HG03558 (cell line): ENCODE results near the gene FEM1B.
A peak's percentile ranks its signal among the peaks of the same experiment; 100 is the strongest.

Experiments
- ATAC-seq: cut with Tn5 transposase; IDR thresholded peaks from one replicate; pipeline ENCODE4 v1.9.1; 2021; ENCODE audit warnings: moderate number of reproducible peaks; ENCODE audit not compliant: unreplicated experiment; ENCODE audit errors: extremely low read depth

FEM1B gene

DNA sequence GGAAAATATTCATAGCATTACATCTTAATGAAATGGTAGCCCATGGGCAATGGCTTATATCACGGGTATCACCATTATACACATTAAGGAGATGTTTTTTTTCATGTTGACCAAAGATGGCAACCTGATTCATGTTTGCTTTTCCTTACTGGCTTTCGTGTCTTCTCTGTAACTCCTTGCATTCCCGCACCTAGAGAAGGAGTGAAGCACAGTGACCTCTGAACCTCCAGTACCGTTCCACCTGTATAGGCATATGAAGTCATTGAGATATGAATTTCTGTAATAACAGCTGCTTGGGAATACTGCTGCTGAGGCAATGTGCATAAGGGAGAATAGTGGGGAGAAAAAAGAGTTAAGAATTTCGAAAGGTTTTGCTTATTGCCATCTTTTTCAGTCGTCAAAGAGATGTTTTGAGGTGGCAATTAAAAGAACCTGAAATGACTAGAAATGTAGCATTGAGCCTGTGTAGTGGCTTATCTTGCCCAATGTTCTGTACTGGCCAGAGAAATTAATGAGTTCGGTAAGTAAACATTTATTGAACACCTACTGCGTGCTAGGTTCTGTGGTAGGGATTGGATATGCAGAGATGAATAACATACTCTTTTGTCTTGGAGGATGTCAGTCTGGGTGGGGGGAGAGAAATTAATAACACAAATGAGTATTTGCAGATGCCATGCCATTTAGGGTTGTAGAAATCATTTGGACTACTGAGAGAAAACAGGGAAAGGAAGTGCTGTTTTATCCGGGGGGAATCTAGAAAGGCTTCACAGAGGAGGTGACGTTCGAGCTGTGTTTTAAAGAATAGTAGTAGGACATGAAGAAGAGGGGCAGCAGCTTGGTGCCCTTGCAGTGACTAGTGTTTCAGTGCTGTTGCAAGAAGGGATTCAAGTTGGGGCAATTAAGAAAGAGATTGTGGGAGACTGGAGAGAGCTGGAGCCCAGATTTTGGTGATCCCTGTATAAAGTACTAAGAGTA lies 2.5 kb downstream of the FEM1B start:
- no peak for ATAC-seq

DNA sequence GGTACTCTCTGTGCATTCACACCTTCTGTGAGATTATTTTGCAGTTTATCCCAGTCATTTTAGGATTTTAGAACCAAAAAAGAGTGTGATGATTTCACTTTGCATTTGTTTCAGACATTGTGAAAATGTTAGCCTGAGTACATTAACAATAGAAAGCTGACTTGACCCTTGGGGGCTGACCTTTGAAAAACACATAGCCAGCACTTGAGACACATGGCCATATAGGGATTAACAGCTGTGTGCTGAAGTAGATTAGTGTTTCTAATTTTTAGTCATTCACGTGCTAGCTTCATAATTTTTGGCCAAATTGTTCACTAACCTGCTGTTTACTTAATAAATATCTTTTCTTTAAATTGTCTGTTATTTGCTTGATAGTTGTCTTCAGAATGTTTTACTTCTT lies 3.5 kb downstream of the FEM1B start:
- ATAC-seq, result no peak

GRCh38 chr15:68283401-68283800 lies 5.9 kb downstream of the FEM1B start:
- ATAC-seq, result no peak

GRCh38 chr15:68284616-68285258 lies 7.2 kb downstream of the FEM1B start:
- no peak for ATAC-seq

DNA sequence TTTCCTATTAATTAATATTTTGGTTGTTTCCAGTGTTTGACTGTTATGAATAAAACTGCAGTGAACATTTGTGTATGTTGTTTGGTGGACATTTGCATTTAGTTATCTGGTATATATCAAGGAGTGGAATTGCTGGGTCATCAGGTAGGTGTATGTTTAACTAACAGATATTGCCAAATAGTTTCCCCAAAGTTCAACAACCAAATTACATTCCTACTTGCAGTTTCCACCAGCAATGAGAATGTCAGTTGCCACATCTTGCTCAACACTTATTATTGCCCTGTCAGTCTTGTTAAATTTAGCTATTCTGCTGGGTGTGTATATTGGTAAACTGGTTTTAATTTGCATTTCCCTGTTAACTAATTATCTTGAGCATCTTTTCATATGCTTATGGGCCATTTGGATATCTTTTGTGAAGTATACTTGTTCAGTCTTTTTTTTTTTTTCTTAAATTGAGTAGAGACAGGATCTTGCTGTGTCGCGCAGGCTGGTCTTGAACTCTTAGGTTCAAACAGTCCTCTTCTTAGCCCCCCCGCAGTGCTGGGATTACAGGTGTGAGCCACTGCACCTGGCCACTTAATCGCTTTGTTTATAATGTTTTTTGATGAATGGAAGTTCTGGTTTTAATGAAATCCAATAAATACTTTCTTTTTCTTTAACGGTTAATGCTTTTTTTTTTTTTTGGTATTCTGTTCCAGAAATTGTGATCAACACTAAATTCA lies 7.9 kb downstream of the FEM1B start:
- no peak for ATAC-seq

DNA sequence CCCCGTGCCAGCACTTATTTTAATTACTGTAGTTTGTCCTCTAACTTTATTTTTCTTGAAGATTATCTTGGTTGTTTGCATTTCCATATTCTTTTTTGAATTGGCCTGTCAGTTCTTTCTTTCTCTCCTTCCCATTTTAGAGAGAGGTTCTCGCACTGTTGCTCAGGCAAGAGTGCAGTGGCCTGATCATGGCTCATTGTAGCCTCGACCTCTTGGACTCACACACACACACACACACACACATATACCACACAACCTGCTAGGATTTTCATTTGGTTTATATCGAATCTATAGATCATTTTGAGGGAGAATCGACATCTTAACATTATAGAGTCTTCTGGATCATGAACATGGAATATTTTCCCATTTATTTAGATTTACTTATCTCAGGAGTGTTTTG lies 8.7 kb downstream of the FEM1B start:
- ATAC-seq, result no peak

GRCh38 chr15:68289057-68289456 lies 11.5 kb downstream of the FEM1B start:
- ATAC-seq, result no peak

GRCh38 chr15:68289621-68290352 lies 12.2 kb downstream of the FEM1B start:
- no peak for ATAC-seq

- ATAC-seq, result no peak
Observed at GRCh38 chr15:68290715-68291114, 13.2 kb downstream of the FEM1B start.

DNA sequence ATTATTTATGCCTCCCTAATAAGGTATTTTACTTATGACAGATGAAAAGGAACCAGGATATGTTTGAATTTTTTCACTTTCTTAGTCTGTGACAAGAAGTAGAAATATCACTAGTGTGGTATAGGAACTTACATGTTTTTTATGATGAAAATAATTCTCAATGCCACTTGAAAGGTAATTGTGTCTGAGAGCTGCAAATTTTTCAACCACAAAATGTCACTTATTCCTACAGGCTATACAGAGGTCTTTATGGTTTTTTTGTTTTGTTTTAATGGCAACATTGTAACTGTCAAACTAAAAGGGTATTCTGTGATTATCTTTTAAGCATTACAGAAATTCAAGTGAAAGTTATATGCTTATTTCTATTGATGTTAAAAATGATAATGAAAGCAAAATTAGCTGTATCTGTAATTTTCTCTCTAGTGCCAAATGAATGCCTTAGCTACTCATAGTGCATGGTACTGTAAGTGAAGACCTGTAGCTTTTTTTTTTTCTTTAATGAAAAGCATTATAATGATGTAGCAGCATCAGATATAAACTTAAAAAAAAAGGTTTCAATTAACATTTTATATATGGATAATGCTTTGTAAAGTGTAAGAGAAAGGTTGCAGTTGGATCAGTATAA lies 14.7 kb downstream of the FEM1B start:
- ATAC-seq, result no peak

DNA sequence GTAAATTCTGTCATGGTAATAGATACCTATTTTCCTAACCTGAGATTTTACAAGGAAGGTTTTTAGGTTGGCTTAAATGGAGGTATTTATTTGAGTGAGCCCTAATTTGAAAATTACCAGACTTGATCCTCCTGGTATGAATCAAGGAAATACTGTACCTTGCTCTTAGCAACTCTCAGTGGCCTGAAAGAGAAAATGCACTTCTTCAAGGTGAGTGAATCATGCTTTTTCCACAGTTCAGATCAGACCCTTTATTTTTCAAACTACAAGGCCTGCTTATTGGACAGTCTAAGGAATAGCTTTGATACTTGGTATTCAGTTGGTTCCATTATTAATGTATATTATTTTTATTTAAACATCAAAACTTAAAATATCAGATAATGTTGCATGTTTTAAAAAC lies 15.4 kb downstream of the FEM1B start:
- ATAC-seq, result no peak

DNA sequence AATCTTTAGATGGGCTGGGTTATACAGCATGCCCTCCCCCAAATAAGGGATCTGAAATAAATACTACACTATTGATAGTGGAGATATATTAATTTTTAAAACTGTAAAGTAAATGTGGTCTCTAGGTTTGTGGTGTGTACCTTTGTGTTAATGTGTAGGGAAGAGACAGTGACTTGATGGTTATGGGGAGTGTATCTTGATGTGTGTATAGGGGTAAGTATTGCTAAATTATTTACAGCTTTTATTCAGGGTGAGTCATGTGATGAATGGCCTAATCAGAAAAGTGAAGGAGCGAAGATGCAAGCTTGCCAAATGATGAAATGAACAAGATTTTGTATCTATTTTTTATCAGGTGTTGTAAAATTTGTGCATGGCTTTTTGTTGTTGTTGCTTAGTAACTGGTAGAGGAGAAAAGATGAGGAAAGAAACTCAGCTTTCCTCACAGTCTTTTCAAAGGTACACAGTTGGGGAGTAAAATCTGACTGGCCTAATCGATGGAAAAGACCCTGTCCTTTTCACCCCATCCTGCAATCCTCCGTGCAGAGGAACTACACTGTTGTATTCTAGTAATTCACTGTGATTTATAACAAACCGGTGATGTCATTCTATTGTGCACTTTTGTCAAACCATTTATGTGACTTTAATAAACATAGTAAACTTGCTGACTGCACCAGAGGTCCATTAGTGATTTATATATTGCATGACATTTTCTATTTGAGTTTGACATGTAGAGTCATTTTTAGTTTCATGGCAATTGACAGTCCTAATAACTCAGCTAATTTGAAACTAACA lies 17.7 kb downstream of the FEM1B start:
- no peak for ATAC-seq

GRCh38 chr15:68298336-68298735 lies 20.8 kb downstream of the FEM1B start:
- ATAC-seq, result no peak

DNA sequence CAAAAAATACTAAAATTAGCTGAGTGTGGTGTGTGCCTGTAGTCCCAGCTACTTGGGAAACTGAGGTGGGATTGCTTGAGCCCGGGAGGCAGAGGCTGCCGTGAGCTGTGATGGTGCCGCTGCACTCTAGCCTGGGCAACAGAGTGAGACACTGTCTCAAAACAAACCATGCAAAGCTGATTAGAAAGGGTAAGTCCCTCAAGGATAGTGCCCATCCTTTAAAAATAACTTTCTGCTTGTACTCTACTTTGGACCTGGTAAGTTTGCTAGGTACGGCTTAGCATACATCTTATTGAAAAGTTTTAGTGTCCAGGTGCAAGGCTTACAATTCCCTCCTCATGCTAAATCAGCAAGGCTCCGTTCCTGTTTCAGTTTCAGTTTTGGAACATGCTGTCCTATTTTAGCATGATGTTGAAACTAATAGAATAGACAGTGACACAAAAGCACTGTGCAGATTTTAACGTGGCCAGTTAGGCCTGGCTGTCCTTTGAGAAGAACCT lies 21.4 kb downstream of the FEM1B start:
- ATAC-seq, result peak; percentile 64

DNA sequence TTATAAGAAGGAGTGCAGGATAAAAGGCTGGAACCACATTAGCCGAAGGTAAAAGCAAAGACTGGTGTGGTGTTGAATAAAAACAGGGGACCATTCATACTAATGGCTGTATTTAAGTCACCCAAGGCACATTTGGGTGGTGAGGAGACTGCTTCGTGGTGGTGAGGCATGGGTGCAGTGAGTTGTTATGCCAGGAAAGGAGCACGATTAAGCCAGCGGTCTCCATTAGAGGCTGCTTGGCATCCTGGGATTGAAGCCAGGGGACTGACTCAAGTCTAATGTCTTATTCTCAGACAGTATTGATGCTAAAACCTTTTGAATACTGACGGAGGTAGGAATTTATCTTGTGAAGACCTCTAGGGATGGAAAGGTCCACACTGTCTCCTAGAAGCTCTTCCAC lies 21.9 kb downstream of the FEM1B start:
- no peak for ATAC-seq

- ATAC-seq, result no peak
Observed at GRCh38 chr15:68300115-68300940, 22.8 kb downstream of the FEM1B start.

GRCh38 chr15:68301301-68301700 lies 23.8 kb downstream of the FEM1B start:
- no peak for ATAC-seq

- ATAC-seq, result no peak
Observed at GRCh38 chr15:68302729-68303128, 25.2 kb downstream of the FEM1B start.
